ENCODE data around the gene ROR1. TPM values are rescaled to one million over a fixed set of nuclear protein-coding genes. Genes with fewer than 3 reads are reported as not detected.

Gene ROR1
- total RNA-seq, 1 donor from 2014 or later: 81.4 TPM

- Mint-ChIP-seq H3K4me1 (peaks cover 37% of the 10 kb centered on the region), H3K27ac (no peak overlapping the region), H3K27me3 (ENCODE audit: low read depth) (no peaks in the 10 kb centered on the region), H3K4me3 (no peak overlapping the region), H3K36me3 (peaks cover 1% of the 10 kb centered on the region), H3K9me3 (no peaks in the 10 kb centered on the region)
- no peak for TF ChIP-seq CTCF (IDR thresholded peaks at IDR 0.05; ENCODE audit: unreplicated experiment)
- DNase-seq (ENCODE audit: low spot score in 2 of 2, unreplicated experiment in 2 of 2): no peak
These were observed 310.6 kb downstream of the ROR1 start for GRCh38 chr1:64084451-64084850.

- Mint-ChIP-seq H3K27ac (peak overlapping the region; percentile 39), H3K27me3 (ENCODE audit: low read depth) (no peaks in the 10 kb centered on the region), H3K4me3 (no peak overlapping the region), H3K4me1 (peaks cover 45% of the 10 kb centered on the region), H3K36me3 (peaks cover 2% of the 10 kb centered on the region), H3K9me3 (peaks cover 7% of the 10 kb centered on the region)
- TF ChIP-seq CTCF (IDR thresholded peaks at IDR 0.05; ENCODE audit: unreplicated experiment): no peak
- no peak for DNase-seq (ENCODE audit: low spot score in 2 of 2, unreplicated experiment in 2 of 2)
These were observed 314.0 kb downstream of the ROR1 start for GRCh38 chr1:64087768-64088167.

GRCh38 chr1:64090436-64090835, 316.6 kb downstream of the ROR1 start:
- Mint-ChIP-seq H3K9me3 (peaks cover 7% of the 10 kb centered on the region), H3K4me3 (no peak overlapping the region), H3K36me3 (peaks cover 2% of the 10 kb centered on the region), H3K27me3 (ENCODE audit: low read depth) (no peaks in the 10 kb centered on the region), H3K27ac (no peak overlapping the region), H3K4me1 (peaks cover 55% of the 10 kb centered on the region)
- no peak for DNase-seq (ENCODE audit: low spot score in 2 of 2, unreplicated experiment in 2 of 2)
- TF ChIP-seq CTCF (IDR thresholded peaks at IDR 0.05; ENCODE audit: unreplicated experiment): no peak

- no peak for TF ChIP-seq CTCF (IDR thresholded peaks at IDR 0.05; ENCODE audit: unreplicated experiment)
- H3K4me1 Mint-ChIP-seq: peaks cover 41% of the 10 kb centered on the region
- peaks cover 12% of the 10 kb centered on the region for H3K9me3 Mint-ChIP-seq
- no peak overlapping the region for H3K4me3 Mint-ChIP-seq
- H3K36me3 Mint-ChIP-seq: peaks cover 2% of the 10 kb centered on the region
- H3K27ac Mint-ChIP-seq: peak overlapping the region; percentile 47
- no peak for DNase-seq (ENCODE audit: low spot score in 2 of 2, unreplicated experiment in 2 of 2)
- H3K27me3 Mint-ChIP-seq (ENCODE audit: low read depth): no peaks in the 10 kb centered on the region
These were observed 319.1 kb downstream of the ROR1 start for GRCh38 chr1:64092851-64093371.

GRCh38 chr1:64093941-64094340, 320.1 kb downstream of the ROR1 start:
- no peak for DNase-seq (ENCODE audit: low spot score in 2 of 2, unreplicated experiment in 2 of 2)
- Mint-ChIP-seq H3K36me3 (peaks cover 2% of the 10 kb centered on the region), H3K4me3 (no peak overlapping the region), H3K27ac (peak overlapping the region; percentile 34), H3K4me1 (peaks cover 41% of the 10 kb centered on the region), H3K9me3 (peaks cover 12% of the 10 kb centered on the region), H3K27me3 (ENCODE audit: low read depth) (no peaks in the 10 kb centered on the region)
- no peak for TF ChIP-seq CTCF (IDR thresholded peaks at IDR 0.05; ENCODE audit: unreplicated experiment)

GRCh38 chr1:64095832-64096231, 322.0 kb downstream of the ROR1 start:
- no peaks in the 10 kb centered on the region for H3K36me3 Mint-ChIP-seq
- no peak overlapping the region for H3K27ac Mint-ChIP-seq
- TF ChIP-seq CTCF (IDR thresholded peaks at IDR 0.05; ENCODE audit: unreplicated experiment): no peak
- H3K27me3 Mint-ChIP-seq (ENCODE audit: low read depth): no peaks in the 10 kb centered on the region
- no peak overlapping the region for H3K4me3 Mint-ChIP-seq
- peaks cover 8% of the 10 kb centered on the region for H3K9me3 Mint-ChIP-seq
- H3K4me1 Mint-ChIP-seq: peaks cover 49% of the 10 kb centered on the region
- DNase-seq (ENCODE audit: low spot score in 2 of 2, unreplicated experiment in 2 of 2): no peak

All from mesothelial cell of epicardium (in vitro differentiated cells).